K562 (cell line): ENCODE measurements around the gene RSPH9. TPM values are rescaled to one million over a fixed set of nuclear protein-coding genes. Genes with fewer than 3 reads are reported as not detected.

Experiments
- CBX3 ChIP-seq, 2 experiments: IDR thresholded peaks; 1 replicate in 1 of 2; 2 replicates in 1 of 2; pipeline ENCODE4 v1.6.1; 2012; ENCODE audit warnings: inconsistent platforms in 2 of 2, low read length in 2 of 2, borderline replicate concordance in 1 of 2, control low read depth in 1 of 2
- CREBBP ChIP-seq: IDR thresholded peaks from one replicate; pipeline ENCODE4 v1.6.1; 2012; ENCODE audit warnings: low read depth, mild to moderate bottlenecking, control low read depth, inconsistent platforms, low read length
- EHMT2 ChIP-seq: fragments of 450-650 bp; IDR thresholded peaks from 2 replicates; pipeline ENCODE4 v1.6.1; 2018; ENCODE audit warnings: antibody characterized with exemption
- EP400 ChIP-seq: fragments of 450-650 bp; IDR thresholded peaks from 2 replicates; pipeline ENCODE4 v1.6.1; 2017; ENCODE audit warnings: antibody characterized with exemption, mild to moderate bottlenecking, moderate library complexity
- FOS ChIP-seq: IDR thresholded peaks from 3 replicates; pipeline ENCODE4 v1.6.1; 2011; ENCODE audit not compliant: insufficient read length; ENCODE audit errors: extremely low read depth
- GTF3C2 ChIP-seq: IDR thresholded peaks from 3 replicates; pipeline ENCODE4 v1.6.1; 2011; ENCODE audit warnings: borderline replicate concordance, mild to moderate bottlenecking, moderate library complexity; ENCODE audit not compliant: insufficient read length; ENCODE audit errors: extremely low read depth
- KDM4B ChIP-seq, 2 experiments: fragments of 450-650 bp in 1 of 2; sonication (generic) in 1 of 2; IDR thresholded peaks; 2 replicates each; pipeline ENCODE4 v1.6.1; 2016 to 2017; ENCODE audit warnings: borderline replicate concordance in 2 of 2, antibody characterized with exemption in 1 of 2, low read depth in 1 of 2, mild to moderate bottlenecking in 1 of 2
- PHB ChIP-seq: fragments of 250-450 bp; sonication (Bioruptor Pico); IDR thresholded peaks from 2 replicates; pipeline ENCODE4 v1.5.0; 2021
- RBM17 ChIP-seq: fragments of 200-400 bp; formaldehyde crosslinking; IDR thresholded peaks from 2 replicates; pipeline ENCODE4 v1.6.1; 2017; ENCODE audit warnings: low read depth, mild to moderate bottlenecking, low read length, borderline replicate concordance
- ZNF277 ChIP-seq: fragments of 250-450 bp; sonication (Bioruptor Pico); IDR thresholded peaks from 2 replicates; pipeline ENCODE4 v1.8.0; 2022; ENCODE audit warnings: inconsistent platforms, mild to moderate bottlenecking, moderate library complexity, borderline replicate concordance
- ZSCAN29 ChIP-seq: fragments of 450-650 bp; IDR thresholded peaks from 2 replicates; pipeline ENCODE4 v1.6.1; 2017
- polyA plus RNA-seq, 8 experiments: library from polyadenylated mRNA; depleted of rRNA in 4 of 8; stranded (reverse) in 5 of 8; unstranded in 3 of 8; fragments of >200 nt; fragmentation: Nextera tagmentation in 2 of 8; fragmentation: Illumina TruSeq in 1 of 8; extraction: Ambion mirVana in 2 of 8; extraction: Trizol in 1 of 8; gene quantifications; 2 replicates each; pipeline versions ENCODE4 v1.2.1 to v1.2.3, GENCODE V29; 2011 to 2014; ENCODE audit warnings: inconsistent platforms in 1 of 8, missing spikeins in 1 of 8
- total RNA-seq, 7 experiments: library from RNA; depleted of rRNA in 6 of 7; stranded (reverse); fragments of >200 nt in 6 of 7; fragmentation: Illumina TruSeq in 2 of 7; extraction: Trizol in 2 of 7; gene quantifications; 2 replicates each; pipeline versions ENCODE4 v1.2.1 to v1.2.3, GENCODE V29; 2011 to 2021; ENCODE audit warnings: low replicate concordance in 1 of 7
- TF ChIP-seq, protein P1 (sequence below): fragments of 450-650 bp; IDR thresholded peaks from 2 replicates; pipeline ENCODE4 v1.6.1; 2016; ENCODE audit warnings: mild to moderate bottlenecking, moderate library complexity

Gene RSPH9
- total and polyA plus RNA-seq, 9 of the 15 experiments (the other 6 are each of a cell fraction or from before 2014, with no cell fraction given), result 0.05 to 0.60 (median 0.39) TPM; not detected in 6

DNA sequence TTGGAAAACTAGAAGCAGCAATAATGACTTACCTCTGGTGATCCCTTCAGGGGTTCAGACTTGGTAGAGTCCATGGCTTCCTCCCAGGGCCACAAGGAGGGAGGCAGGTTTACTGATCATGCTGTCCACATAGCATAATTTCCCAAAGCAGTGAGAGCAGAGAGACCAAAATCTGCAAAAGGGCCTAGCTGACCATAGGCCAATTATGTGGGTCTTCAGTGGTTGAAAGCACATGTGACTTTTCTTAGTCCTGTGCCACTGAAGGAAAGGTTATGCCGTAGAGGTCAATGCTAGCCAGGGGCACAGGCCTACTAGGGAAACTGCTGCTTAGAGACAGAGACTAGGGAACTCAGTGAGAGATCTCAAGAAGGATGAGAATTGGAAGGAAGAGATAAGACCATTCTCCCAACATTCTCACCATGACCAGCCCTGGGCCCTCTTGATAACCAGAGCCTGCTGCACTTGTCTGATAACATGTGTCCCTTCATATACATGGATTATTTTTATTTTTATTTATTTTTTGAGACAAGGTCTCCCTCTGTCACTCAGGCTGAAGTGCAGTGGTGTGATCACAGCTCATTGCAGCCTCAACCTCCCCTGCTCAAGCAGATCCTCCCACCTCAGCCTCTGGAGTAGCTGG lies 13.7 kb upstream of the RSPH9 start (continued):
- TF ChIP-seq ZNF277 (CRISPR knock-in tag) (no peak), EHMT2 (peak; percentile 79), GTF3C2 (peak; percentile 23), CREBBP (no peak), EP400 (no peak), RBM17 (no peak), PHB (CRISPR knock-in tag) (no peak), CBX3 (IDR thresholded peaks at IDR 0.05; ENCODE audit: borderline replicate concordance in 1 of 2, low read length in 2 of 2) (peak in 1 of 2 experiments; percentile 92; a peak in 2 of 3 replicates), FOS (no peak), KDM4B (IDR thresholded peaks at IDR 0.05; ENCODE audit: borderline replicate concordance in 2 of 2, low read depth in 1 of 2) (no peak), ZSCAN29 (0 out of 2 replicates have a peak, but pooled peaks have one; percentile 23)
- TF ChIP-seq, protein P1, sequence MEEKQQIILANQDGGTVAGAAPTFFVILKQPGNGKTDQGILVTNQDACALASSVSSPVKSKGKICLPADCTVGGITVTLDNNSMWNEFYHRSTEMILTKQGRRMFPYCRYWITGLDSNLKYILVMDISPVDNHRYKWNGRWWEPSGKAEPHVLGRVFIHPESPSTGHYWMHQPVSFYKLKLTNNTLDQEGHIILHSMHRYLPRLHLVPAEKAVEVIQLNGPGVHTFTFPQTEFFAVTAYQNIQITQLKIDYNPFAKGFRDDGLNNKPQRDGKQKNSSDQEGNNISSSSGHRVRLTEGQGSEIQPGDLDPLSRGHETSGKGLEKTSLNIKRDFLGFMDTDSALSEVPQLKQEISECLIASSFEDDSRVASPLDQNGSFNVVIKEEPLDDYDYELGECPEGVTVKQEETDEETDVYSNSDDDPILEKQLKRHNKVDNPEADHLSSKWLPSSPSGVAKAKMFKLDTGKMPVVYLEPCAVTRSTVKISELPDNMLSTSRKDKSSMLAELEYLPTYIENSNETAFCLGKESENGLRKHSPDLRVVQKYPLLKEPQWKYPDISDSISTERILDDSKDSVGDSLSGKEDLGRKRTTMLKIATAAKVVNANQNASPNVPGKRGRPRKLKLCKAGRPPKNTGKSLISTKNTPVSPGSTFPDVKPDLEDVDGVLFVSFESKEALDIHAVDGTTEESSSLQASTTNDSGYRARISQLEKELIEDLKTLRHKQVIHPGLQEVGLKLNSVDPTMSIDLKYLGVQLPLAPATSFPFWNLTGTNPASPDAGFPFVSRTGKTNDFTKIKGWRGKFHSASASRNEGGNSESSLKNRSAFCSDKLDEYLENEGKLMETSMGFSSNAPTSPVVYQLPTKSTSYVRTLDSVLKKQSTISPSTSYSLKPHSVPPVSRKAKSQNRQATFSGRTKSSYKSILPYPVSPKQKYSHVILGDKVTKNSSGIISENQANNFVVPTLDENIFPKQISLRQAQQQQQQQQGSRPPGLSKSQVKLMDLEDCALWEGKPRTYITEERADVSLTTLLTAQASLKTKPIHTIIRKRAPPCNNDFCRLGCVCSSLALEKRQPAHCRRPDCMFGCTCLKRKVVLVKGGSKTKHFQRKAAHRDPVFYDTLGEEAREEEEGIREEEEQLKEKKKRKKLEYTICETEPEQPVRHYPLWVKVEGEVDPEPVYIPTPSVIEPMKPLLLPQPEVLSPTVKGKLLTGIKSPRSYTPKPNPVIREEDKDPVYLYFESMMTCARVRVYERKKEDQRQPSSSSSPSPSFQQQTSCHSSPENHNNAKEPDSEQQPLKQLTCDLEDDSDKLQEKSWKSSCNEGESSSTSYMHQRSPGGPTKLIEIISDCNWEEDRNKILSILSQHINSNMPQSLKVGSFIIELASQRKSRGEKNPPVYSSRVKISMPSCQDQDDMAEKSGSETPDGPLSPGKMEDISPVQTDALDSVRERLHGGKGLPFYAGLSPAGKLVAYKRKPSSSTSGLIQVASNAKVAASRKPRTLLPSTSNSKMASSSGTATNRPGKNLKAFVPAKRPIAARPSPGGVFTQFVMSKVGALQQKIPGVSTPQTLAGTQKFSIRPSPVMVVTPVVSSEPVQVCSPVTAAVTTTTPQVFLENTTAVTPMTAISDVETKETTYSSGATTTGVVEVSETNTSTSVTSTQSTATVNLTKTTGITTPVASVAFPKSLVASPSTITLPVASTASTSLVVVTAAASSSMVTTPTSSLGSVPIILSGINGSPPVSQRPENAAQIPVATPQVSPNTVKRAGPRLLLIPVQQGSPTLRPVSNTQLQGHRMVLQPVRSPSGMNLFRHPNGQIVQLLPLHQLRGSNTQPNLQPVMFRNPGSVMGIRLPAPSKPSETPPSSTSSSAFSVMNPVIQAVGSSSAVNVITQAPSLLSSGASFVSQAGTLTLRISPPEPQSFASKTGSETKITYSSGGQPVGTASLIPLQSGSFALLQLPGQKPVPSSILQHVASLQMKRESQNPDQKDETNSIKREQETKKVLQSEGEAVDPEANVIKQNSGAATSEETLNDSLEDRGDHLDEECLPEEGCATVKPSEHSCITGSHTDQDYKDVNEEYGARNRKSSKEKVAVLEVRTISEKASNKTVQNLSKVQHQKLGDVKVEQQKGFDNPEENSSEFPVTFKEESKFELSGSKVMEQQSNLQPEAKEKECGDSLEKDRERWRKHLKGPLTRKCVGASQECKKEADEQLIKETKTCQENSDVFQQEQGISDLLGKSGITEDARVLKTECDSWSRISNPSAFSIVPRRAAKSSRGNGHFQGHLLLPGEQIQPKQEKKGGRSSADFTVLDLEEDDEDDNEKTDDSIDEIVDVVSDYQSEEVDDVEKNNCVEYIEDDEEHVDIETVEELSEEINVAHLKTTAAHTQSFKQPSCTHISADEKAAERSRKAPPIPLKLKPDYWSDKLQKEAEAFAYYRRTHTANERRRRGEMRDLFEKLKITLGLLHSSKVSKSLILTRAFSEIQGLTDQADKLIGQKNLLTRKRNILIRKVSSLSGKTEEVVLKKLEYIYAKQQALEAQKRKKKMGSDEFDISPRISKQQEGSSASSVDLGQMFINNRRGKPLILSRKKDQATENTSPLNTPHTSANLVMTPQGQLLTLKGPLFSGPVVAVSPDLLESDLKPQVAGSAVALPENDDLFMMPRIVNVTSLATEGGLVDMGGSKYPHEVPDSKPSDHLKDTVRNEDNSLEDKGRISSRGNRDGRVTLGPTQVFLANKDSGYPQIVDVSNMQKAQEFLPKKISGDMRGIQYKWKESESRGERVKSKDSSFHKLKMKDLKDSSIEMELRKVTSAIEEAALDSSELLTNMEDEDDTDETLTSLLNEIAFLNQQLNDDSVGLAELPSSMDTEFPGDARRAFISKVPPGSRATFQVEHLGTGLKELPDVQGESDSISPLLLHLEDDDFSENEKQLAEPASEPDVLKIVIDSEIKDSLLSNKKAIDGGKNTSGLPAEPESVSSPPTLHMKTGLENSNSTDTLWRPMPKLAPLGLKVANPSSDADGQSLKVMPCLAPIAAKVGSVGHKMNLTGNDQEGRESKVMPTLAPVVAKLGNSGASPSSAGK, result no peak
